CMK (cell line): ENCODE data around the gene TRUB2.

Experiments used
- DNase-seq: peaks from one replicate; pipeline ENCODE4 v3.0.0-alpha.2; 2010; ENCODE audit warnings: low read depth

Gene TRUB2, protein sequence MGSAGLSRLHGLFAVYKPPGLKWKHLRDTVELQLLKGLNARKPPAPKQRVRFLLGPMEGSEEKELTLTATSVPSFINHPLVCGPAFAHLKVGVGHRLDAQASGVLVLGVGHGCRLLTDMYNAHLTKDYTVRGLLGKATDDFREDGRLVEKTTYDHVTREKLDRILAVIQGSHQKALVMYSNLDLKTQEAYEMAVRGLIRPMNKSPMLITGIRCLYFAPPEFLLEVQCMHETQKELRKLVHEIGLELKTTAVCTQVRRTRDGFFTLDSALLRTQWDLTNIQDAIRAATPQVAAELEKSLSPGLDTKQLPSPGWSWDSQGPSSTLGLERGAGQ

DNA sequence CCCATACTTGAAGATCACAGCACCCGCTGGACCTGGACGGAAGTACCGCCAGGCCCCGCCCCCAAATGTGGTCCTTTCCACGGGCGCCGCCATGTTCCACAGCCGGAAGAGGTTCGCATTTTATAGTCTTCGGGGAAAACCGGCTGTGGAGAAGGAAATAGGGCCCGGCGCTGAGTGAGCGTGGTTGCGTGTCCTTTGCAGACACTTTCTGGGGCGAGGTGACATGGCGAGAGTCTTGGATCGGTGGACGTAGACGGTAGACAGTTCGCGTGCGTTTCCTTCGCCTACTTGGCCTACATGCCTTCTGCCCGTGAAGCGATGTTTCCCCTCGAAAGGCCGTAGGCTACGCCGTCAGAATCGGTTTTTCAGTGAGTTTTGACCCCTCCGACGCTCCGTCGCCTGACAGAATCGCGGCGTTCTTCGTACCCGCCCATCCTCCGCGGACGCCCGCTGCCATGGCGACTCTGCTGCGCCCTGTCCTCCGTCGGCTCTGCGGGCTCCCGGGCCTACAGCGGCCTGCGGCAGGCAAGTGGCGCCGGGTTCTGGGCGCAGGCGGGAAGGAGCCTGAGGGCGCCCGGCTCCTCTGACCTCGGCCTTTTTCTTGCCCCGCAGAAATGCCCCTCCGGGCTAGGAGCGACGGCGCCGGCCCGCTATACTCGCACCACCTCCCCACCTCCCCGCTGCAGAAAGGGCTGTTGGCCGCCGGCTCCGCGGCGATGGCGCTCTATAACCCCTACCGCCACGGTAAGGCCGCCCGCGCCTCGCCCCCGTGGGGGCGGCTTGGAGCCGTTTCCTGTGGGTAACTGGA is at the start of gene TRUB2, which contains the start of gene COQ4:
Gene TRUB2, minus strand, starts transcription at position 44 of the 808 bp plus-strand sequence. Its CDS starts 39 bp downstream, at position 5.
Gene COQ4, plus strand, starts transcription at position 436 of the 808 bp plus-strand sequence. Its CDS starts 20 bp downstream, at position 456.
- DNase-seq, result peak; percentile 85

DNA sequence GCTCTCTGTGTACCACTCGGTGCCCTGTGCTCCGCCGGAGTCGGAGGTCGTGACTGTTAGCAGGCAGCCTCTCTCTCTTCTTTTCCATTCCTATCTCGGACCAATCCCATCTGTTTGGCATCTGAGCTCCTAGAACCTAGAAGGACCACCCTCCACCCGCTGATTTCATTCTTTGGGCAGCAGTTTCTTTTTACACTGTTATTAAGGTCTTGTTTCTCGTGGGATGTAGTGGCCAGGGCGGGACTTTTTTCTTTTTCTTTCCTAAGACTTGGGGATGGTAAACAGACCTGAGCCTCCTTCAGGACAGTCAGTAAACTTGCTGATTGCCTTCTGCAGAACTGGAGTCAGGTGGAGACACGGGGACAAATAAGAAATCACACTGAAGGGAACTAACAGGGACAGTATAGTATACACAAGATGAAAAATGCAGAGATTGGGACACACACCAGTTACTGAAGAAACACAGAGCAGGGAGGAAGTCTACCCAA is 49.4 kb upstream of the TRUB2 start:
- DNase-seq, result no peak

DNA sequence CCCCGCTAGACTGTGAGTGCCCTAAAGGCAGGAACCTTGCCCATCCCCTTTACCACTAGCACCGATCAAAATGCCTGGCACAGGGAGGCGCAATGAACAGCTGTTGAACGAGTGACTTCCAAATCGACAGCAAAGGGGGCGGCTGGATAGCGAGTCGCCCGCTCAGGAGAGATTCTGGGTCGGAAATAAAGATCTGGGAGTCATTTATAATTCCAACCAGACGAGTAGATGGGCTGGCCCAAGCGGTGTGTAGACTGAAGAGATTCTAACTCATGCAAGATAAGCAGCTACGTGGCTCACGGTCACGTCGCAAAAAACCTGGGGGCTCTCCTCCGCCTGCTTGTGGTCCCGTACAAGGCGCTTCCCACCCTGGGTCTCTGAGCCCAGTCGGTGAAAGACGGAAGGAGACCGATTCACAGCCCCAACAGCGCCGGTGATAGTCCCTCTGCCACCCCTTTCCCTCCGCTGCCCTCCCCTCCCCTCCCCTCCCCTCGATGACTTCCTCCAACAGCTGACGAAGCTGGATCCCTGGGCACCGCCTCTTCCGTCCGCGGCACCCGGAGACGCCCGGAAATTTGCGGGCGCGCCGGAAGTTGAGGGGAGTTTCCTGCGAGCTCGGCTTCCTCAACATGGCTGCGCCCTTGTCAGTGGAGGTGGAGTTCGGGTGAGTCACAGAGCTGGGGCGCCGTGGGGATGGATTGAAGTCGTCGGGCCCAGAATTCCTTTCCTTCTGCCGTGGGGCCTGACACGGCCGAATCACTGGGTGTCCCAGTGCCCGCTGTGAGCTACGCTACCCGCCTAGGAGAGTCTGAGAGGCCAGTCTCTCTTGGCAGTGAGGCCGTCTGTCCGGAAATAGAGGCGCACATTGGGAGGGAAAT is 48.7 kb upstream of the TRUB2 start, which contains the start of gene URM1:
Gene URM1, plus strand, starts transcription at position 623 of the 878 bp plus-strand sequence. Its CDS starts 7 bp downstream, at position 630.
- peak; percentile 77 for DNase-seq

DNA sequence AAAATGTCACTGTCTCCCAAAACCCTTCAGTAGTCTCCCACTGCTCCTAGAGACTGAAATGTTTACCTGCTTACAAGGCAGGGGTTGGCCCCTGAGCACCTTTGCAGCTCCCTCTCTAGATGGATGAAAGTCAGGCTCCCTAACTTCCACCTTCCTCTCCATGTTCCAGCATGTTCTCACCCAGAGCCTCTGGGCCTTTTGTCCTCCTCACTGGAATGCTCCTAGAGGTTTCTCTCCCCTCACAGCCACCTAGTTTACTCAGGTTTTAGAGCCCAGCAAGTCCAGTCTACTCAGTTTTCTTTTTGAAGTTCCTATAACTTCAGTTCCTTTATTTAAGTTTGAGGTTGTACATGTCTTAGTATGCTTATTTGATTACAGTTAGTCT is 48.1 kb upstream of the TRUB2 start:
- DNase-seq, result no peak

DNA sequence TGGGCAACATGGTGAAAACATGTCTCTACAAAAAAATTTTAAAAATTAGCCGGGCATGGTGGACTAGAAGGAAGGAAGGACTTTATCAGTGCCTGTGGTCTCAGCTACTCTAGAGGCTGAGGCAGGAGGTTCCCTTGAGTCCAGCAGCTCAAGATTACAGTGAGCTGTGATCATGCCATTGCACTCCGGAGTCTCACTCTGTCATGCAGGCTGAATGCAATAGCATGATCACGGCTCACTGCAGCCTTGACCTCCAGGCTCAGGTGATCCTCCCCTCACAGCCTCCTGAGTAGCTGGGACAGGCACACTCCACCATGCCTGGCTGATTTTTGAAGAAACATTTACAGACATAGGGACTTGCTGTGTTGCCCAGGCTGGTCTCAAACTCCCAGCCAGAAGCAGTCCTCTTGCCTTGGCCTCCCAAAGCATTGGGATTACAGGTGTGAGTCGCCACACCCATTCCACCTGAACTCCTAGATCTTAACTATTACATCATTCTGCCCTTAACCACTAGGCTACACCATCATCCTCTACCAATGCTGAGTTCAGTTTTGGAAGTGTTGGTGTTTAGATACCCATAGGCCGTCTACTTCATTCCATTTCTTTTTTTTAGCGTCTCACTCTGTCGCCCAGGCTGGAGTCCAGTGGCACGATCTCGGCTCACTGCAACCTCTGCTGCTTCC is 46.9 kb upstream of the TRUB2 start:
- no peak for DNase-seq

DNA sequence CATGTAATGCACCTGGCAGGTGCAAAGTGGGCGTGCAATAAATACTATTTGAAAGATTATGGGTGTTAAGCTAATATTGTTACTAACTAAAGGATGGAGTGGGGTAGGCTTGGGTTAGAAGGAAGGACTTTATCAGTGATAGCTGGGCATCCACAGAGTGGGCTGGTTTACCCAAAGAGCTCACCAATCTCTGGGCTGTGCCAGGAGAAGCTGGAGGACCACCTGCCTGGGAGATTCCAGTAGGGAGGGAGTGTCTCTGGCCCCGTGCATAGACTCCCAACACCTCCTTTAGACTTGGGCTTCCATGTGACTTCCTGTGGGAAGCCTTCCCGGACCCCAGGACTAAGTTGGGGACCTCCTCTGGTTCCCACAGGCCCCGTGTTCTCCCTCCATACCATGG is 43.3 kb upstream of the TRUB2 start:
- no peak for DNase-seq

DNA sequence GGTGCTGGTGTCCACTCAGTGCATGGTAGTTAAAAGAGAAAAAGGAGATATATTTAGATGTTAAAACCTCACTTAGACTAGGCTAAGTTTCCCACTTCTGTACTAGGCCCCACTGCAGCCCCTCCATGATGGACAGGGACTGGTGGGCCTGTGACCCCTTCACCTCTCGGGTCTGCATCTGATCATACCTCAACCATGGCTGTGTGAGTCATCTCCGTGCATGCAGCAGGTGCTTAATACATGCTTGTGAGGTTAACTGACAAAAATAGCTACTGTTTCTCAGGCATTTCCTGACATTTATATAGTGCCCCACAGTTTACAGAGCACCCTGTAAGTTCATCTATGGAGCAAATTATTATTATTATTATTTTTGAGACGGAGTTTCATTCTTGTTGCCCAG is 40.5 kb upstream of the TRUB2 start:
- DNase-seq, result no peak

DNA sequence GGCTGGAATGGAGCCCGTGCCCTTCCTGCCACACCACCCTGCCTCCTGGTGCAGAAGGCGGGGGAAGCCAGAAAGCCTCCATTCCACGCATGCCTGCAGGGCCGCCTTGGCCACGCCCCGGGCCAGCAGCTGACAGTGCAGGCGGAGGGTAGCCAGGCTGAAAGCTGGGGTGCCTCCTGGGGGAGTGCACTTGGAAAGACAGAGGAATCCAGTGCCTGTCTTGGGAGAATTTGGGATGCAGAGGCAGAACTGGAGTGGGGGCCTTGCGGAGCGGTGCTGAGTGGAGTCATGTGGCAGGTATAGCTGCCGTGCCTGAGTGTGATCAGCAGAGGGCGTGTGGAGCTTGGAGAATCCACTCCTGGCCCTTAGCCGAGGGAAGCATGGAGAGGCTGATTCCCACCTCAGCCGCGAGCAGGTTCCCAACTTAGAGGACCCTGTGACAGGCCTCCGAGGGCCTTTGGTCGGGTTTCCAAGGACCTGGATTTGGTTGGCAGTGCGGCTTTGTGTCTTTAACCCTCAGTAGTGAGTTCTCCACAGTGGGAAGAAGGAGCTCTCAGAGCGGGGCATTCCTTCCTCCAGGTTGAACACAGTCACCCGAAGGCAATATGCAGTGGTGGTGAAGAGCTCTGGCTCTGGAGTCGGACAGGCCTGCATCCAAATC is 39.9 kb upstream of the TRUB2 start:
- no peak for DNase-seq

DNA sequence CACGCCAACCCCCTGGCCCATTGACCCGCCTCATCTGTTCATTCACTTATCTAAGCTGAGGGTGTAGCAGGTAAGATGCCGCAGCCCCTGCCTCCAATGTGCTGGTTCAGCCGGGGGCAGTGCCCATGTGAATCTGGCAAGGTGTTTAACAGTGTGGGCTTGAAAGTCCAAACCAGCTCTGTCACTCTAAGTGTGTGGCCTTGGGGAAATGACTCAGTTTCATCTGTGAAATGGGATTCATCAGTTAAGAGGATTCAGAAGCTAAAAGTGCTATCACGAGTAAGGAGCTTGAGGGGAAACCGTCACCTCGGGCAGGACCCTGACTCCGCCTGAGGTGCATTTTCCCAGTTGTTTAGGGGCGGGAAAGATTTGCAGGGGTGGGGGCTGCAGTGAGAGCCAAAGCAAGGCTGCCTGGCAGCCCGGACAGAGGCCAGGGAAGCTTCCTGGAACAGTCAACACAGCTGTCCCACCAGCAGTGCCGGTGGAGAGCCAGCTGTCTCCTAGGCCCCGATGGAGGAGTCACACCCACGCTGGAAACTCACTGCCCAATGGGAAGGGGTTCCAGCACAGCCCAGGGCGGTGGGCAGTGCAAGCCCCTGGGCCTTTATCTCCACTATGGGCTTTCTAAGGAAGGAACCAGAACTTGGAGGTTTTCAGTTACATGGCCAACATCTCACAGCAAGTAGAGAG is 39.2 kb upstream of the TRUB2 start:
- no peak for DNase-seq

DNA sequence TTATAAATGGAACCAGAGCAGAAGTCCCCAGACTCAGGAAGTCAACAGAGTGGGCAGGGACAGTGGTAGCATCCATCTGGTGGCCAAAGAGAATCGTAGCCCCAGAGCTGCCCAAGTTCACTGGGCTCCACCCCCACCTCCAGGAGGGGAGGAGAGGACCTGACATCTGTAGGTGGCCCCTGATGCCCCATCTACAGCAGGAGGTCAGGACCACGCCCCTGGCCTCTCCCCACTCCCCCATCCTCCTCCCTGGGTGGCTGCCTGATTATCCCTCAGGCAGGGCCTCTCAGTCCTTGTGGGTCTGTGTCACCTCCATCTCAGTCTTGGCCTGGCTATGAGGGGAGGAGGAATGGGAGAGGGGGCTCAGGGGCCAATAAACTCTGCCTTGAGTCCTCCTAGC is 38.6 kb upstream of the TRUB2 start:
- DNase-seq, result no peak

DNA sequence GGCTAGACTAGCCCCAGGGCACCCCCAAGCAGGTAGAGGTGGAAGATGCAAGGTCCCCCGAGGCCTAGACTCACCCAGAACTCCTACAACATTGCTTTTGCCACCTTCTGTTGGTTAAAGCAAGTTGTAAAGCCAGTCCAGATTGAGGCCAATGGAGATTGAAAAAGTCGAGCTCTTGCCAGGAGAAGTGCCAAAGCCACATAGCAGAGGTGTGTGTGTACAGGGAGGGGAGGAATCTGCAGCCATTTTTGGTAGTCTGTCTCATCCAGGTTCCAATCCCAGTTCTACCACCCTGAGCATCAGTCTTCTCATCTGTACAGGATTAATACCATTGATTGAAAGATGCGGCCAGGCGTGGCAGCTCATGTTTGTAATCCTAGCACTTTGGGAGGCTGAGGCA is 36.6 kb upstream of the TRUB2 start:
- no peak for DNase-seq

DNA sequence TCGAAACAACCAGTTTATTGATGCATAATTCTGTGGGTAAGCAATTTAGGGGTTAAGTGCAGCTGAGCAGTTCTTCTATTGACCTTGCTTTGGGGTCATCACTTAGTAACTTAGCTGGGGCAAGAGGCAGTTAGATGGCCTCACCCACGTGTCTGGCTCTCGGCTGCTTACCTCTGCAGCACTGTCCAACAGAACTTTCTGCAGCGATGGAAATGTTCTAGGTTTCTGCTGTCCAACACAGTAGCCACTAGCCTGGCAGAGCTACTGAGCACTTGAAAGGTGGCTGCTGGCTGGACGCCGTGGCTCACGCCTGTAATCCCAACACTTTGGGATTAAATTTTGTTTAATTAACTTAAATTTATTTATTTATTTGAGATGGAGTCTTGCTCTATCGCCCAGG is 35.8 kb upstream of the TRUB2 start:
- DNase-seq, result no peak

DNA sequence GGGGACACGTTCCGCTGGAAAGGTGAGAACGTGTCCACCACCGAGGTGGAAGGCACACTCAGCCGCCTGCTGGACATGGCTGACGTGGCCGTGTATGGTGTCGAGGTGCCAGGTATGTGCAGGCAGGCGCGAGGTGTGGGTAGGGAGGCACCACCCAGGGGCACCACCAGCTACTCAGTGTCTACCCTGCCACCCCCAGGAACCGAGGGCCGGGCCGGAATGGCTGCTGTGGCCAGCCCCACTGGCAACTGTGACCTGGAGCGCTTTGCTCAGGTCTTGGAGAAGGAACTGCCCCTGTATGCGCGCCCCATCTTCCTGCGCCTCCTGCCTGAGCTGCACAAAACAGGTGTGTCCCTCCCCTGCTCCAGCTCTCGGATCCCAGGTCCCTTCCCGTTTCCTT is 33.2 kb upstream of the TRUB2 start:
- no peak for DNase-seq

DNA sequence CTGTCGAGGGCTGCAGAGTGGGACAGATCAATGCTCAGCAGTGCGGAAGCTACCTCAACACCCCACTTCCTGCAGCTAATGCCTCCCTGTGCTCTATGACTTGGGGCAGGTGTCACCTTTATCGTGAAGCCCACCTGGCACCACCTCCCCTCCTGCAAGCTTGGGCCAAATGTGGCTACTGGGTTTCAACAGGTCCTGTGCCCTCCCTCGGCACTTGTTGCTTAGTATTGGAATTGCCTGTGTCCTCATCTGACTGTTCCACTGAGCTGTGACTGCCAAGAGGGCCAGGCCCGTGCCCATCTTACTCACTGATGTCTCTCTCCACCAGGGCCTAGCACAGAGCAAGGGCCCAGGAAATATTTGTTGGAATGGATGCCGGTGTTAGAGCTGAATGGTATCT is 27.5 kb upstream of the TRUB2 start:
- DNase-seq, result no peak

DNA sequence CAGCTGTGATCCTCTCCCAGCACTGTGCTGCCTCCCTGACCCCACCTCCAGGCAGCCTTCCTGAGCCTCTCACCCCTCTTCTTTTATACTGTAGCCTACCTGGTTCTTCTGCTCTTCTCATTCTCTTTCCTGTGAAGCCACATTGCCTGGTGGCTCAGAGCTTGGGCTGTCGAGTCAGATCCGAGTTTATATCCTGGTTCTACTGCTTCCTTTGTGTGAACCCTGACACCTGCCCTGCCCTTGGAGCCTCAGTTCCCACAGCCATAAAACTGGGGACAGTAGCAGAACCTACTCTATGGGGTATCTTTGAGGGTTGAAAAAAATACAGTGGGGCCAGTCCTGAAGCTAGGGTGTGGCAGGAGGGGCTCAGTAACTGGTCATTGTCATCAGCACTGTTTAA is 26.9 kb upstream of the TRUB2 start:
- no peak for DNase-seq

DNA sequence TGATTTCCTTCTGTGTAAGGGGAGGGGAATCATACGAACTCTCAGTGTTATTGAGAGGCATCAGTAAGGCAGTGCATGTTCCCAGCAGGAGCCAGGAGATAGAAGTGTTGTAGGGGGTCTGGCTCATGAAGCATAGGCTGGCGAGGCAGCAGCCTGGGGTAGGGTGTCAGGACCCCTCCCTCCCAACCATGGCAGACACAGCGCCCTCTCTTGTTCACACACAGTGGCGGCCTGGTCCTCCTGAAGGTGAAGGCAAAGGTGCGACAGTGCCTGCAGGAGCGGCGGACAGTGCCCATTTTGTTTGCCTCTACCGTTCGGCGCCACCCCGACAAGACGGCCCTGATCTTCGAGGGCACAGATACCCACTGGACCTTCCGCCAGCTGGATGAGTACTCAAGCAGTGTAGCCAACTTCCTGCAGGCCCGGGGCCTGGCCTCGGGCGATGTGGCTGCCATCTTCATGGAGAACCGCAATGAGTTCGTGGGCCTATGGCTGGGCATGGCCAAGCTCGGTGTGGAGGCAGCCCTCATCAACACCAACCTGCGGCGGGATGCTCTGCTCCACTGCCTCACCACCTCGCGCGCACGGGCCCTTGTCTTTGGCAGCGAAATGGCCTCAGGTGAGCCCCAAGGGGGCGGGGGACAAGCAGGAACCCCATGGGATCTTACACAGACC is 22.8 kb upstream of the TRUB2 start:
- no peak for DNase-seq

DNA sequence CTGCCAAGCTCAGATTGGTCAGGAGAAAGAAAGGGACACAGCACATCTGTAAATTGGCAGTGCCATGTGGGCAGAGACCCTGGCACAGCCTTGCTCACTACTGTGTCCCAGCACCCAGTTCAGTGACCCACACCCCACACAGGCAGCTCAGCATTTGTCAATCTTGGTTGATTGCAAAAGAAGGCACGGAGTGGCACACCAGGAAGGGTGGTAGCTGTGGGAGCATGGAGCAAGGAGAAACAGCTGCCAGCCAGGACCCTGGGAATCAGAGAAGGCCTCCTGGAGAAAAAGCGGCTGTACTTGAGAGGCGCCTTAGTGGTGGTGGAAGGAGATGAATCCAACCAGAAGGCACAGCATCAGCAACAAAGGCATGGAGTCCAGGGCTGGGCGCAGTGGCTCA is 21.6 kb upstream of the TRUB2 start:
- DNase-seq, result no peak

DNA sequence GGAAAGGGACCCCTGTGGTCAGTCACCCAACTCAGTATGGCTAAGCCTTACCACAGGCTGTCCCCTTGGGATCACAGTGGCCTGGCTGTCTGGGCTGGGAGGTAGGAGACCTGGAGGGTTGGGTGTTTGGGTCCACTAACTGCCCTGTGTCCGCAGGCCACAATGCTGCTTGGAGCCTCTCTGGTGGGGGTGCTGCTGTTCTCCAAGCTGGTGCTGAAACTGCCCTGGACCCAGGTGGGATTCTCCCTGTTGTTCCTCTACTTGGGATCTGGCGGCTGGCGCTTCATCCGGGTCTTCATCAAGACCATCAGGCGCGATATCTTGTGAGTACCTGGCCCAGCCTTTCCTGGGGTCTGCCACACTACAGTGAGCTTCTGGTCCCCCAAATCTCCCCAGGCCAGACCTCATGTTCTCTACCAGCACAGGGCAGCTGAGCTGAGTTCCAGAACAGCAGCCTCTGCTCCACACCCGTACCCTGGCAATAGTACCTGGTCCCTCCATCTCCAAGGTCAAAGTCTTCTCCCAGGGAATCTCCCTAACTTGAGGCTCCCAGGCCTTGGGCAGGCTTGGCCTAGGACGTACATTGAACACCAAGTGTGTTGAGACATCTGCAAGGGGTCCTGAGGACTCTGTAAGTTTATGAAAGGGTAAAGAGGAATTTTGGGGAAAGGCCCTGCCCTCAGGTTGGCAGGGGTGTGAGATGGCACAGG is 20.9 kb upstream of the TRUB2 start:
- no peak for DNase-seq

DNA sequence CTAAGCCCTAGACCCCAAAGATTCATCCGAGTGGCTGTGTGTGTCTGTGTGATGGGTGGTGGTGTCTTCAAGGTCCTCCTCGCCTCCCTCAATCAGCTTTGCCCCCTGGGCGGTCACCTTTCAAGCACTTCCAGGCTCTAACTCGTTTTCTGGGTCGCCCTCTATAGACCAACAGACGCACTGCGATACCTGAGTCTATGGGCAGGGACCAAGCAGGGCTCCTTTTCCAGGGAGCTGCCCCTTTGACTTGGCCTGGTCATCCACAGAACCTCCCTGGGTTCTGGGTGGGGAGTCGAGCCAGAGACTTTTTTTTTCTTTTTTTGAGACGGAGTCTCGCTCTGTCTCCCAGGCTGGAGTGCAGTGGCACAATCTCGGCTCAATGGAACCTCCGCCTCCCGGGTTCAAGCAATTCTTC is 19.2 kb upstream of the TRUB2 start:
- no peak for DNase-seq
